ENCODE data around the gene IFNAR1.
A peak's percentile ranks its signal among the peaks of the same experiment; 100 is the strongest.

IFNAR1 gene

GRCh38 chr21:33302796-33303195, 22.0 kb upstream of the IFNAR1 start:
- no peak for DNase-seq (ENCODE audit: low read depth)
- no peak overlapping the region for H3K4me3 ChIP-seq (replicated peaks; ENCODE audit: low read depth, low read length)
- TF ChIP-seq, protein P1, sequence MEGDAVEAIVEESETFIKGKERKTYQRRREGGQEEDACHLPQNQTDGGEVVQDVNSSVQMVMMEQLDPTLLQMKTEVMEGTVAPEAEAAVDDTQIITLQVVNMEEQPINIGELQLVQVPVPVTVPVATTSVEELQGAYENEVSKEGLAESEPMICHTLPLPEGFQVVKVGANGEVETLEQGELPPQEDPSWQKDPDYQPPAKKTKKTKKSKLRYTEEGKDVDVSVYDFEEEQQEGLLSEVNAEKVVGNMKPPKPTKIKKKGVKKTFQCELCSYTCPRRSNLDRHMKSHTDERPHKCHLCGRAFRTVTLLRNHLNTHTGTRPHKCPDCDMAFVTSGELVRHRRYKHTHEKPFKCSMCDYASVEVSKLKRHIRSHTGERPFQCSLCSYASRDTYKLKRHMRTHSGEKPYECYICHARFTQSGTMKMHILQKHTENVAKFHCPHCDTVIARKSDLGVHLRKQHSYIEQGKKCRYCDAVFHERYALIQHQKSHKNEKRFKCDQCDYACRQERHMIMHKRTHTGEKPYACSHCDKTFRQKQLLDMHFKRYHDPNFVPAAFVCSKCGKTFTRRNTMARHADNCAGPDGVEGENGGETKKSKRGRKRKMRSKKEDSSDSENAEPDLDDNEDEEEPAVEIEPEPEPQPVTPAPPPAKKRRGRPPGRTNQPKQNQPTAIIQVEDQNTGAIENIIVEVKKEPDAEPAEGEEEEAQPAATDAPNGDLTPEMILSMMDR (IDR thresholded peaks at IDR 0.05; ENCODE audit: low read length, missing control alignments) = no peak

DNA sequence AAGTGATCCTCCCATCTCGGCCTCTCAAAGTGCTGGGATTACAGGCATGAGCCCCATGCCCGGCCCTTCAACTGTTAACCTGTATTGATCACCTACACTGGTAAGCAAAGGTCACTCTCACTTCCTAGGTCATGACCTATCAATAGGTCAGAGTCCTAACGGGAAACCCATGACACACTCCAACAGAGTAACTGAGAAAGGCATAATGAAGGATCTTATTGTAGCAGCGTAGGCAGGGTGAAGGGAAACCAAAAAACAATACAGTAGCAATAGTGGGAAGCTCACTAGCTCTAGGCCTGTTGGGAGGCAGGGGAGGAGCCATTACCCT, 19.5 kb upstream of the IFNAR1 start:
- H3K4me3 ChIP-seq (replicated peaks; ENCODE audit: low read depth, low read length) = no peak overlapping the region
- TF ChIP-seq, protein P1 (IDR thresholded peaks at IDR 0.05; ENCODE audit: low read length, missing control alignments) = no peak
- no peak for DNase-seq (ENCODE audit: low read depth)

DNA sequence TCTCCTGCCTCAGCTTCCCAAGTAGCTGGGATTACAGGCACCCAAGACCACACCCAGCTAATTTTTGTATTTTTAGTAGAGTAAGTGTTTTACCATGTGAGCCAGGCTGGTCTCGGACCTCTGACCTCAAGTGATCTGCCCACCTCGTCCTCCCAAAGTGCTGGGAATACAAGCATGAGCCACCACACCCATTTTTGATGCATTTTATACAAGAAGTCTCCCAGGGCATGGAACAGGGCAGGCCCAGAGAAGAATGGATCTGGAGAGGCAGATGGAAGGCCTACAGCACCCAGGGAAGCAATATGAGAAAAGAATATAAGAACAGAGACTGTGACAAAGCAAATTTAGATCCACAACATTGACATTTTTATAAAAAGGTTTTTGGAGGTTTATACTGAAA, 18.8 kb upstream of the IFNAR1 start:
- DNase-seq (ENCODE audit: low read depth) = no peak
- H3K4me3 ChIP-seq (replicated peaks; ENCODE audit: low read depth, low read length) = no peak overlapping the region
- TF ChIP-seq, protein P1 (IDR thresholded peaks at IDR 0.05; ENCODE audit: low read length, missing control alignments) = no peak

DNA sequence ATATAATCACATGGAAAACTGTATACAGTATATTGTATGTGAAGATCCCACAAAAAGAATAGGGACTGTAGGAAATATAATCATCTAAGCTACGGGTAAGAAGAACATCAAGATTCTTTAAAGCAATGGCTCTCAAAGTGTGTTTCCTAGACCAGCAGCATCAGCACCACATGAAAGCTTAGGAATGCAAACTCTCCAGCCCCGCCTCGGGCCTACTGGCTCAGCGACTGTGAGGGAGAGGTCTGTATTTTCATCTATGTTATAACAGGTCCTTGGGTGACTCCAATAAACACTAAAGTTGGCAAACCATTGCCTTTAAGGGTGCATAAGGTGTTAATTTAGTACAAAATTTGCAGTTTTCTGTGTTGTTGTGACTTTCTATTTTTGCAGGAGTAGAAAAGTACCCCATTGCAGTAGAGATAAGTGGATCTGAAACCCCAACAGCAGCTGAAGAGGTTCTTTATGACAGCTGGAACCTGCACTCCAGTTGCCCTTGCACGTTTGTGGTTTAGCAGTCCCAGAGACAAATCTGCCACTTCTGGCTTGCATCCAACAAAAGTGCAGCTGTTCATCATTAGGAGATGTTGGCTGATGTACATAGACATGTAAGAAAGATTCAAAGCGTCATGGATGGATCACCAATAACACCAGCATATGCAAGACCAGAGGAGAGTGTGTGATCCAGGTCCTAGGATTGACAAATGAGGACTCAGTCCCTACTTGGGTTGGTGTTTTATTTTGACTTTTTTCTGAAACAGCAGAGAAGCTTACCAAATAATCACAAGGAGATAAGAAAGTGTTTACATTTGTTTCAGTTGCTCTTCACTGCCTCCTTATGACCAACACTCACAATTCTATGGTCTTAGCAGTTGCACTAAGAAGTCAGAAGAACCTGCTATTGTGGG, 15.9 kb upstream of the IFNAR1 start:
- TF ChIP-seq, protein P1 (IDR thresholded peaks at IDR 0.05; ENCODE audit: low read length, missing control alignments) = peak; percentile 16
- peak; percentile 38 for DNase-seq (ENCODE audit: low read depth)
- no peak overlapping the region for H3K4me3 ChIP-seq (replicated peaks; ENCODE audit: low read depth, low read length)

DNA sequence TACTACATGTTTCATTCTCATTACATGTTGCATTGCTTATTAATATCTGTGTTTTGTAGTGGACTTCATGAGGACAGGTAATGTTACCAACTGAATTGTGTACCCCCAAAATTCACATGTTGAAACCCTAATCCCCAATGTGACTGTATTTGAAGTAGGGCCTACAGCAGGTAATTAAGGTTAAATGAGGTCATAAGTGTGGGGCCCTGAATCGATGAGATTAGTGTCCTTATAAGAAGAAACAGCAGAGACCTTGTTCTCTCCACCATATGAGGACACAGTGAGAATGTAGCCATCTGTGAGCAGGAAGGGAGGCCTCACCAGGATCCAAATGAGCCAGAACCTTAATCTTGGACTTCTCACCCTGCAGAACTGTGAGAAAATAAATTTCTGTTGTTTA, 15.0 kb upstream of the IFNAR1 start:
- no peak overlapping the region for H3K4me3 ChIP-seq (replicated peaks; ENCODE audit: low read depth, low read length)
- no peak for DNase-seq (ENCODE audit: low read depth)
- TF ChIP-seq, protein P1 (IDR thresholded peaks at IDR 0.05; ENCODE audit: low read length, missing control alignments) = no peak

DNA sequence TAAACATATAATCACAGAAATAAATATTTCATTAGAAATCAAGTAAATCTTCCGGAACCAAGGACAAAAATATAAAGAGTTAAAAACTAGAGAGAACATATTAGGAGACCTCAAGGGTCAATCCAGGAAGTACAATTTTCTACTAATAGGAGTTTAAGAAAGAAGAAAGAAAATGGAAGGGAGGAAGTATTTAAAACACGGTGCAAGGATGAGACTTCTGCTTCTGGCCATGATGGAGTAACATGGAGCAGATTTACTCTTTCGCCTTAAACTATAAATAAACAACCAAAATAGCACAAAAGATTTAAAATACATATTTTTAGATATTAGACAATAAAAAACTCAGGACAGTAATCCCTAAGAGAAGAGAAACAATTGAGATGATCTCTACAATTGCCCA, 12.6 kb upstream of the IFNAR1 start:
- no peak overlapping the region for H3K4me3 ChIP-seq (replicated peaks; ENCODE audit: low read depth, low read length)
- no peak for DNase-seq (ENCODE audit: low read depth)
- TF ChIP-seq, protein P1 (IDR thresholded peaks at IDR 0.05; ENCODE audit: low read length, missing control alignments) = no peak

DNA sequence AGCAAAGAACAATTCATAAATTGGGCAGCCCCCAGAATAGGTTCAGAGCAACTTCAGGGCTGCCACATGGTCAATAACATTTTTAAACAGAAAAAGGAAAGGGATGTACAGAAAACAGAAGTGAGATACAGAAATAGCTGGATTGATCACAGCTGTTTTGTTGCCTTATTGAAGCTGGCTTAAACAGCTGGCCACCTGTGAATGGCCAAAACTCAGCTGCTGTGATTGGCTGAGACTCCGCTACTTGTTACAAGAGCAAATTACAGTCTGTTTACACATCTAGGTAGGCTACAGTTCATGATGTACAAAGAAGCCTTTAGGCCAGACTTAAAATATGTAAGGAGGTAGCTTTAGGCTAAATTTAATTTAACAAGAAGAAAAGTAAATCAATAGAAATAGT, 11.6 kb upstream of the IFNAR1 start:
- no peak overlapping the region for H3K4me3 ChIP-seq (replicated peaks; ENCODE audit: low read depth, low read length)
- DNase-seq (ENCODE audit: low read depth) = no peak
- TF ChIP-seq, protein P1 (IDR thresholded peaks at IDR 0.05; ENCODE audit: low read length, missing control alignments) = no peak

Measured in fibroblast of pulmonary artery (primary cell).